Mucosa of rectum (tissue), 2 donors: ENCODE results near the gene B3GNT5.

Experiments
- H3K27ac ChIP-seq, 2 donors: one replicate each; pipeline ENCODE4 v1.7.0; 2013; ENCODE audit warnings: inconsistent platforms in 2 of 2, low read depth in 2 of 2, low read length in 2 of 2
- H3K27me3 ChIP-seq, 2 donors: one replicate each; pipeline ENCODE4 v1.7.0; 2013; ENCODE audit warnings: low read length in 2 of 2; ENCODE audit not compliant: control insufficient read depth in 2 of 2, insufficient read depth in 2 of 2
- H3K36me3 ChIP-seq, 2 donors: one replicate each; pipeline ENCODE4 v1.7.0; 2013; ENCODE audit warnings: low read length in 2 of 2; ENCODE audit not compliant: control insufficient read depth in 2 of 2, insufficient read depth in 2 of 2
- H3K4me1 ChIP-seq, 2 donors: one replicate each; pipeline ENCODE4 v1.7.0; 2013; ENCODE audit warnings: low read length in 2 of 2, mild to moderate bottlenecking in 1 of 2; ENCODE audit not compliant: control insufficient read depth in 2 of 2, insufficient read depth in 2 of 2
- H3K4me3 ChIP-seq, 2 donors: one replicate each; pipeline ENCODE4 v1.7.0; 2013; ENCODE audit warnings: low read length in 2 of 2
- H3K9ac ChIP-seq, 2 donors: one replicate each; pipeline ENCODE4 v1.7.0; 2013; ENCODE audit warnings: low read length in 2 of 2, low read depth in 1 of 2, mild to moderate bottlenecking in 1 of 2
- H3K9me3 ChIP-seq, 2 donors: one replicate each; pipeline ENCODE4 v1.7.0; 2013; ENCODE audit warnings: low read length in 2 of 2; ENCODE audit not compliant: control insufficient read depth in 2 of 2
- donor health status: healthy.
- donor health status: Normal muscosa, but diverticular disease.

The B3GNT5 gene

DNA sequence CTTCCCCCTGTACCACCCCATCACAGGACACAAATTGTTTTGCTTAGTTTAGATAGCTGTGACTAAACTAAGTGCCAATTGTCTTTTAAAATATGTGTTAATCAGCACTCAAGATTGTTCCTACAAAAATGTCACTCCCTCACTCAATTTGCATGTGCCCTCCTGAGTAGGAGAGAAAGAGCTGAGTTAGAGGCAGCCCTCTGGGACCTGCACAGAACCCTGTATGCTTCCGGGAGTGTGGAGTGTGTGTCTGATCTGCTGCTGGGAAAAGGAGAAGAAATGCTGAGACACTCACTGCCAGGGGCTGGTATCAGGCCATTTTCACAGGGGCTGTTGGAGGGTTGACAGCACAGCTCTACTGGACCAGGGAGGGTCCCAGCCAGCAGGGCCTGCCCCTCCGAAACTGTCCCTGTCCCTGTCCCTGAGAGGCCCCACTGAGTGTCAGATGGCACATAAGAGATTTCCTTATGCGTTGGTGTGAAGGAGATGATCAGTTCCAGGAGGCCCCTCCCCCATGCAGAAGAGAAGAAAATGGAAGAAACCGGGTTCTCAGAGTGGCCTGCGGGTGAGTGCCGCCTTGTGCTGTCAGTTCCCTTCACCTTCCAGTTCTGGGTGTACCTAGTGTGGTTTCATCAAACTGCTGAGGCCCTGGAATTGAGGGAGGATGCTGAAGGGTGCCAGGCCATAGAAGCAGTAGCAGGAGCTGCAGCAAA is 3.9 kb upstream of the B3GNT5 start:
- no peaks in the 10 kb centered on the region for H3K36me3 ChIP-seq
- H3K27ac ChIP-seq, result no peak overlapping the region
- no peaks in the 10 kb centered on the region for H3K9me3 ChIP-seq
- no peak overlapping the region for H3K9ac ChIP-seq
- peaks cover 2 to 4% of the 10 kb centered on the region in 2 donors for H3K4me1 ChIP-seq
- H3K4me3 ChIP-seq, result no peak overlapping the region
- no peaks in the 10 kb centered on the region for H3K27me3 ChIP-seq

DNA sequence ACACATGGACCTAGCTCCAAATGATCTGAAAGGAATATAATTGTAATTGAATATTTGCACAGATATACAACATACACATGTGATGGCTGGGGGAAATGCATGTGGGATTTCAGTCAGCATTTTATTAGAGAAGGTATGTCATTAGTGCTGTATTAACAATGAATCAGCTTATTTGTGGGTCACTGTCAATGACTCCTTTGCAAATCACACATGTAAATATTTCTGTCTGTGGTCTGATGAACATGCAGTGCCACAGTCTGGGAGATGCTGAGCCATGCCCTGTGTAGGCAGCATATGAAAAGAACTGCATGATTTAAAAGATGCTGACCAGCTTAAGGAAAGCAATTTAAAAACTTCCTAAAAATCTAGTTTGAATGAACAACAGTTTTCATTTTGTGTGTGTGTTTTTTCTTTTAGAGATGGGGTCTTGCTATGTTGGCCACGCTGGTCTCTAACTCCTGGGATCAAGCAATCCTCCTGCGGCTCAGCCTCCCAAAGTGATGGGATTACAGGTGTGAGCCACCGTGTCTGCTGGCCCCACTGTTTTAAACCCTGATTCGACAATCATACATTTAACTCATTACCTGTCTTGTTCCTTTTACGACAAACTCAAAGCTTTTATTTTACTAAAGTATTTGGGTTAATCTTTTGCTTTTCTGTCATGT is 803 bp upstream of the B3GNT5 start:
- no peaks in the 10 kb centered on the region for H3K9me3 ChIP-seq
- peak overlapping the region; percentile 80 to 81 for H3K27ac ChIP-seq
- no peaks in the 10 kb centered on the region for H3K27me3 ChIP-seq
- H3K9ac ChIP-seq, result peak overlapping the region in 1 of 2 donors; percentile 68
- no peaks in the 10 kb centered on the region for H3K36me3 ChIP-seq
- peaks cover 5 to 8% of the 10 kb centered on the region in 2 donors for H3K4me1 ChIP-seq
- H3K4me3 ChIP-seq, result peak overlapping the region; percentile 86 to 91

DNA sequence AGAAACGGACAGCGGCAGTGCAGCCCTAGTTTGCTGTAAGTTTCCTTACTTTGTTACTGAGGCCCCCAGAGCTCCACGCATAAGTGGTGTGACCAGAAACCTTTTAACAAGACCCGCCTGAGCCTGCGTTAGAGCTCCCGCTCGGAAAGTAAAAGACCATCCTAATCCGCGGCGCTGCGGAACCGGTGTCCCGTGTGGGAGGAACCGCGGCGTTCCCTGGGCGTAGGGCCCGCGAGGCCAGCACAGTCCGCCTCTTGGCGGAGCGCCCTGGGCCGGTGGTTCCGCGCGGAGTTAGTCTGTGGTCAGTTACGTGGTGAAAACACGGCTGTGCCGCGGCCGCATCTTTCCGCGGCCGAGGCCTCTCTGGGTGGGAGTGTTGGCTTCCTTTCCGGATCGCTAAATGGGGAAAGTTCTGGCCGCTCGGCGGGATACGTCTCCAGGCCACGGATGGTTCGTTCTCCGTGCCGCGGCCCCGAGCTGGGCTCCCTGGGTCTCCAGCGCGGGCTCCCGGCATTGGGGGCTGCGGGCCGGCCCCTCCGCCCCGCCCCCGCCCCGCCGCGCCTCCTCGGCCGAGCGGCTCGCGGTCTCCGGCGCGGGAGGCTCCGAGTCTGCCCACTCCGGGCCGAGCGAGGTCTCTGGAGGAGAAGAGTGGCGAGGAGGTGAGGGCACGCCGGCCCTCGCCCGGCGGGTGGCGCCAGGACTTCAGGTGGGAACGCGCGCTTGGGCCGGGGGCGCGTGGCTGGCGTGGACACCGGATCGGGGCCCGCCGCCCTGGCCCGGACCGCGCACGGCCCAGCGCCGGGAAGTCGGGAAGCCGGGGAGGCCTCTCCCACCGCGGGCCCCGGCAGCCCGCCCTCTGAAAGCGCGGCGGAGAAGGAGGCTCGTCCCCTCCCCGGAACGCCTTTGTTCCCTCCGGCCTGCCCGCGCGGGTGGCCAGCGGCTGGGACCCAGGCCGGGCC is 754 bp downstream of the B3GNT5 start:
- no peaks in the 10 kb centered on the region for H3K27me3 ChIP-seq
- peak overlapping the region; percentile 86 to 91 for H3K4me3 ChIP-seq
- H3K36me3 ChIP-seq, result peaks cover 0 to 2% of the 10 kb centered on the region in 2 donors
- H3K4me1 ChIP-seq, result peaks cover 11 to 12% of the 10 kb centered on the region in 2 donors
- no peaks in the 10 kb centered on the region for H3K9me3 ChIP-seq
- peak overlapping the region; percentile 88 to 95 for H3K27ac ChIP-seq
- H3K9ac ChIP-seq, result peak overlapping the region; percentile 86 to 100

DNA sequence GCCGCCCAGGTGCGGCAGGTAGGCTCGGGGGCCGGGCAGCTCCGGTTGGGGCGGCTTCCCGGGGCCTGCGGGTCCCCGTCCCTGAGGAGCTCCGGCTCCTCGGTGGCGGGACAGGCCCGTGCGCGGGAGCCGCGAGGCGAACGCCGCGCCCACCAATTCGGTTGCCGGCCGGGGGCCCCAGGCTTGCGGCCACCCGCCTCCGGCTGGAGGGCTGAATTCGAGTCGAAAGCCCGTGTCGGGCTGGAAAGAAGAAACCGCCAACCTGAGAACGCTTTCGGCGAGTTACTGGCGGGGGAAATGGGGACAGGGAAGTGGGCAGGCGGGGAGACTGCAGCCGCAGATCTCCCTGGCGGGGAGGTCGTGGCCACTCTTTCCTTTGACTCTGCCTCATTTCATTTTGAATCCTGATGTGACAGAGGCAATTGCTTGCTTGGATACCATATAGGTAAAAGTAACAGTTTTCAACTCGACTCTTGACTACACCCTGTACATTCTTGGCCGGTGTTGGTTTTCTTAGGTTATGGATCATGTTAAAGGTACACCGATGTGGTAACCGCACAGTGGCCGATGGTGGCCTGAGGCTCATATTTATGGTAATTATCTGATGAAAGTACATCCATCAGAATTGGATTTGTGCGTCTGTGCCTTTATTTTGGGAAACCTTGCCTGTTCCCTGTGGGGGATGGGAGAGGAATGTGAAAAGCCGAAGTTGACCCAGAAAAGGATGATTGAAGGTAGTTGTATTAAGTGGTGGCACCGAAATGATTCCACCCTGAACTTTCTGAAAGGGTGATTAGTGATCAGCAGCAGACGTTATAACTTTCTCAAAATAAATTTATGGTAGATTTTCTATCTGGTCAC is 1.7 kb downstream of the B3GNT5 start:
- H3K27ac ChIP-seq, result peak overlapping the region; percentile 88 to 95
- peaks cover 12 to 20% of the 10 kb centered on the region in 2 donors for H3K4me1 ChIP-seq
- no peaks in the 10 kb centered on the region for H3K27me3 ChIP-seq
- peaks cover 0 to 2% of the 10 kb centered on the region in 2 donors for H3K36me3 ChIP-seq
- H3K9me3 ChIP-seq, result no peaks in the 10 kb centered on the region
- H3K9ac ChIP-seq, result peak overlapping the region; percentile 83 to 86
- H3K4me3 ChIP-seq, result peak overlapping the region; percentile 86 to 91

DNA sequence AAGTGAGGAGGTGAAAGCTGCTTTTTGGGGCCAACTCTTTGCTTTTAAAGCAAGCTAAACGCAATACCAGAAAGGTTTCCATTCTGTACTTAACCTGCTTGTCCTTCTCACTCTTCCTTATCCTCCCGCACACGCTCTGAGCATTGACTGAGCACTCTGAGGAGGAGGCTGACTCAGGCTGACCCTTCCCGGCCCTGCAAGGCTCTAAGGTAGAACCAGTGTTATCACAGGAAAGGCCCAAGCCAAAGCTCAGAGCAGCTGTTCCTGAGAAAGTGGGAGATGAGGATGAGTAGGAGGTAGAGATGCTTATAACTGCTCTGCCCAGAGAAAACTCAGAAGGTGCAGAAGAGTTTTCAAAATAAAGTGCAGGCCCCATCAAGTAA is 2.3 kb downstream of the B3GNT5 start:
- H3K27me3 ChIP-seq, result no peaks in the 10 kb centered on the region
- peaks cover 12 to 26% of the 10 kb centered on the region in 2 donors for H3K4me1 ChIP-seq
- H3K9me3 ChIP-seq, result no peaks in the 10 kb centered on the region
- peak overlapping the region; percentile 88 to 95 for H3K27ac ChIP-seq
- peak overlapping the region; percentile 86 to 91 for H3K4me3 ChIP-seq
- peaks cover 0 to 2% of the 10 kb centered on the region in 2 donors for H3K36me3 ChIP-seq
- H3K9ac ChIP-seq, result peak overlapping the region; percentile 83 to 86

DNA sequence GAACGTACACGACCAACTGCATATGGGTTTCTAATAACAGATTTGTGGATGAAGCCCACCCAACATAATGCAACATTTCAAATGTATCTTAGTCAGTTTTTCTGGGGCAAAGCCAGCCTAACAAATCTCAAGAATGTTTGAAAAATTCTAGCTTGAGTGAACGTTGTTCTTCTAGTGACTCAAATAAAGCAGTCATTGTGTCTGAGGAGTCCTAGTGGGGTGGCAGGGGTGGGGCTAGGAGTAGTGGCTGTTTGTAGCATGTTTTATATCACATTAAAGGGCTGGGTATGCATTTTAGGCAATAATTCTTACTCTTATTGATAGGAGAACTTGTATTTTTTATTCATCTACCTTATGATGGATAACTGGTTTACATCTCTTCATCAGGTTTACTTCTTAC is 6.0 kb downstream of the B3GNT5 start:
- peak overlapping the region in 1 of 2 donors; percentile 80 for H3K27ac ChIP-seq
- H3K9ac ChIP-seq, result no peak overlapping the region
- H3K4me1 ChIP-seq, result peaks cover 29 to 42% of the 10 kb centered on the region in 2 donors

DNA sequence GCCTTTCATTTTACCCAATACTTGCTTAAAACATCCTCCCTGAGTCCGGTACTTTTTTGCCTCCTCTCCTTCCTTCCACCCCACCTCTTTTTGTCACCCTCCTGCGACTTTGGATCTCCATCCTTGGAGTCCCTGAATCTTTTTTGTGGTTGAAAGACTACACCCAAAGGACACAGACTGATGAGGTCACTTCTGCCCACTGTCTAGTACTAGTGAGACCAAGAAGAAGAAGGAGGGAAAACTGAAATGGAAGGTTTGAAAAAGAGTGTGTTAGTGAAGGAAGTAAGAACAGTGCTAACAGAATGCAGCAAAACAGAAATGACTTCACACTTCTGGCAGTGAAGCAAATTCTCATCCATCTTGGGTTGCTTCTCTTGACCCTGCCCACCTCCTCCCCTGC is 6.6 kb downstream of the B3GNT5 start:
- no peaks in the 10 kb centered on the region for H3K27me3 ChIP-seq
- peak overlapping the region; percentile 80 to 82 for H3K27ac ChIP-seq
- H3K4me1 ChIP-seq, result peaks cover 29 to 45% of the 10 kb centered on the region in 2 donors
- peaks cover 0 to 2% of the 10 kb centered on the region in 2 donors for H3K36me3 ChIP-seq
- H3K9me3 ChIP-seq, result no peaks in the 10 kb centered on the region
- no peak overlapping the region for H3K4me3 ChIP-seq
- peak overlapping the region; percentile 41 to 49 for H3K9ac ChIP-seq

More for the DNA sequence above, 6.0 kb downstream of the B3GNT5 start:
- Histone ChIP-seq H3K27me3 (no peaks in the 10 kb centered on the region), H3K9me3 (no peaks in the 10 kb centered on the region), H3K4me3 (no peak overlapping the region), H3K36me3 (peaks cover 0 to 2% of the 10 kb centered on the region in 2 donors)

DNA sequence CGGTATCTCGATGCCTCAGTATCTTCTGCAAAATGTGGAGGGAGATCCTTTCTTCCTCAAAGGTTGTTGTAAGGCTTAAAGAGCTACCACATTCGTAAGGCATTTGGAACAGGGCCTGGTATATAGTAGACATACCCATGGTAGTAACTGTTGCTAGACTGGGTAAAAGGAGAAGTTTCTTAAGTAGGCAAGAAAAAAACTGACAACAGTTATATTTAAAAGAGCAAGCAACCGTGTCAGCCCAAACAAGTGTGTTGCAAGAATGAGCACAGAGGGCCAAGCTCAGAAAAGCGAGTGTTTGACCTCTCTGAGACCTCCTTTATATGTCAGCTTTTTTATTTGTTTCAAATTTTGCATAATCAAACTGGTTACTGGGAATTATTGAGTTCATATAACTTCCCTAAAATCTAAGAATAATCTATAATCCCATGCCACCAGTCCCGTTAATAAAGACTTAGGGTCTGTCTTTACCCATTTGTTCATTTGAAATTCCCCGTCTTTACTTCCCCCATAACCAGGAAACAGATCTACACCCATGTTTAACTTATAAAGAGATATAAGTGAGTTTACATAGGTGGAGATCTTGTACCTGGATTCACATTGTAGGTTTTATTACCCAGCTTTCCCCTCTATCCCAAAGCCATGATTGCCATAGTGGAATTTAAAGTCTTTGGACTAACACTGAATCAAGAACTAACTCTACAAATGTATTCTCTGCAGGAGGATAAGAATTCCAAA is 7.3 kb downstream of the B3GNT5 start:
- H3K9me3 ChIP-seq, result no peaks in the 10 kb centered on the region
- peak overlapping the region; percentile 41 to 49 for H3K9ac ChIP-seq
- H3K36me3 ChIP-seq, result peaks cover 0 to 2% of the 10 kb centered on the region in 2 donors
- H3K27ac ChIP-seq, result peak overlapping the region; percentile 80 to 82
- H3K27me3 ChIP-seq, result no peaks in the 10 kb centered on the region
- H3K4me3 ChIP-seq, result peak overlapping the region in 1 of 2 donors; percentile 38
- peaks cover 35 to 50% of the 10 kb centered on the region in 2 donors for H3K4me1 ChIP-seq
